Mucosa of rectum (tissue), 2 donors: ENCODE data around the gene IL22.
"Not testable (repeated sequence)": the region's sequence is repeated elsewhere in the genome, so short reads cannot be mapped to it uniquely, and the experiment has no call there.

Experiments
- H3K27ac ChIP-seq, 2 donors: one replicate each; pipeline ENCODE4 v1.7.0; 2013; ENCODE audit warnings: inconsistent platforms in 2 of 2, low read depth in 2 of 2, low read length in 2 of 2
- H3K27me3 ChIP-seq, 2 donors: one replicate each; pipeline ENCODE4 v1.7.0; 2013; ENCODE audit warnings: low read length in 2 of 2; ENCODE audit not compliant: control insufficient read depth in 2 of 2, insufficient read depth in 2 of 2
- H3K36me3 ChIP-seq, 2 donors: one replicate each; pipeline ENCODE4 v1.7.0; 2013; ENCODE audit warnings: low read length in 2 of 2; ENCODE audit not compliant: control insufficient read depth in 2 of 2, insufficient read depth in 2 of 2
- H3K4me1 ChIP-seq, 2 donors: one replicate each; pipeline ENCODE4 v1.7.0; 2013; ENCODE audit warnings: low read length in 2 of 2, mild to moderate bottlenecking in 1 of 2; ENCODE audit not compliant: control insufficient read depth in 2 of 2, insufficient read depth in 2 of 2
- H3K4me3 ChIP-seq, 2 donors: one replicate each; pipeline ENCODE4 v1.7.0; 2013; ENCODE audit warnings: low read length in 2 of 2
- H3K9ac ChIP-seq, 2 donors: one replicate each; pipeline ENCODE4 v1.7.0; 2013; ENCODE audit warnings: low read length in 2 of 2, low read depth in 1 of 2, mild to moderate bottlenecking in 1 of 2
- H3K9me3 ChIP-seq, 2 donors: one replicate each; pipeline ENCODE4 v1.7.0; 2013; ENCODE audit warnings: low read length in 2 of 2; ENCODE audit not compliant: control insufficient read depth in 2 of 2
- donor health status: healthy.
- donor health status: Normal muscosa, but diverticular disease.

The IL22 gene

DNA sequence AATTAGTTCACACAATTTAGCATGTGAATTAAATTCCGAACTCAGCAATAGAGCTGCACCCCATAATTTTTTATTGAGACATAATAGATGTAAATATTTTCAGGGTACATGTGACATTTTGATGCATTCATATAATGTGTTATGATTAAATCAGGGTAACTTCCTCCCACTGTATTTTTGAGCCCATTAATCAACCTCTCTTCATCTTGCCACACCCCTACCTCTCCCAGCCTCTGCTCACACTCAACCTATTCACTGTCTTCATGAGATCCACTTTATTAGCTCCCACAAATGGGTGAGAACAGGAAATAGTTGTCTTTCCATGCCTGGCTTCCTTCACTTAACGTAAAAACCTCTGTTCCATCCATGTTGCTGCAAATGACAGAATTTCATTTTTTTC is 42.5 kb downstream of the IL22 start:
- no peak overlapping the region for H3K4me3 ChIP-seq
- H3K27me3 ChIP-seq, result peaks cover 0 to 3% of the 10 kb centered on the region in 2 donors
- no peaks in the 10 kb centered on the region for H3K36me3 ChIP-seq
- no peak overlapping the region for H3K27ac ChIP-seq
- no peaks in the 10 kb centered on the region for H3K4me1 ChIP-seq
- H3K9ac ChIP-seq, result no peak overlapping the region
- H3K9me3 ChIP-seq, result no peaks in the 10 kb centered on the region

DNA sequence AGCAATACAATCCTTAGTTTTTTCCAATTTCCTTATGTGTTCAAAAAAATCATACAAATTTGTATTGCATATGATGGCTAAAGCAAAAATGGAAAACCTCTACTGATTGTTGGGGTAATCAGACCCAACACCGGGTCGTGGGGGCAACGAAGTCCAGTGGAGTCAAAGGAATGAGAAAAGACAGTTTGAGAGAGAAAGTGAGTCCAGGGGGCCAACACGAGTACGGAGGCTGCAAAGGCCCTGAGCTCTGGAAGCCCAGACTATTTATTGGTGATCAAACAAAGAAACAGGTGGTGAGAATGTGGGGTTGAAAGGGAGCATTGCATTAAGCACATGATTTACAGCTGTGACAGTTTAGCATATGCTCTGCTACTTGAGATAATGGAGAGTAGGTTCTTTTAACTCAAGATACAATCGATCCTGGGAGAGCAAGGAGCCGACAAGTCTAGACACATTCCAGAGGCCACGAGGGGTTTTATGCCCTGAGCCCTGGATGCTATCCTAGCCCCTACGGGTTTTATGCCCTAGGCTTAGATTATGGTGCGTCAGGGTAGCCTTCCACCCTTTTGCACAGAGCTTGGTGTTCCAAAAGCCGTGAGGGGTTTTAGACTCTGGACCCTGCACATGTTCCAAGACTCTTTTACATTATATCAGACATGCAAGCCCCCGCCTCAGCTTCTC is 44.2 kb downstream of the IL22 start:
- not testable (repeated sequence) for H3K4me1 ChIP-seq, H3K9ac ChIP-seq, H3K27me3 ChIP-seq, H3K9me3 ChIP-seq, H3K4me3 ChIP-seq, H3K27ac ChIP-seq, H3K36me3 ChIP-seq

- H3K4me1 ChIP-seq, result no peaks in the 10 kb centered on the region
- no peak overlapping the region for H3K4me3 ChIP-seq
- no peaks in the 10 kb centered on the region for H3K9me3 ChIP-seq
- no peak overlapping the region for H3K27ac ChIP-seq
- H3K9ac ChIP-seq, result no peak overlapping the region
- no peaks in the 10 kb centered on the region for H3K36me3 ChIP-seq
- peaks cover 0 to 3% of the 10 kb centered on the region in 2 donors for H3K27me3 ChIP-seq
Observed at GRCh38 chr12:68207276-68207675, 46.1 kb downstream of the IL22 start.

GRCh38 chr12:68206446-68206845 is 47.0 kb downstream of the IL22 start:
- no peaks in the 10 kb centered on the region for H3K36me3 ChIP-seq
- H3K9me3 ChIP-seq, result no peaks in the 10 kb centered on the region
- peaks cover 0 to 3% of the 10 kb centered on the region in 2 donors for H3K27me3 ChIP-seq

DNA sequence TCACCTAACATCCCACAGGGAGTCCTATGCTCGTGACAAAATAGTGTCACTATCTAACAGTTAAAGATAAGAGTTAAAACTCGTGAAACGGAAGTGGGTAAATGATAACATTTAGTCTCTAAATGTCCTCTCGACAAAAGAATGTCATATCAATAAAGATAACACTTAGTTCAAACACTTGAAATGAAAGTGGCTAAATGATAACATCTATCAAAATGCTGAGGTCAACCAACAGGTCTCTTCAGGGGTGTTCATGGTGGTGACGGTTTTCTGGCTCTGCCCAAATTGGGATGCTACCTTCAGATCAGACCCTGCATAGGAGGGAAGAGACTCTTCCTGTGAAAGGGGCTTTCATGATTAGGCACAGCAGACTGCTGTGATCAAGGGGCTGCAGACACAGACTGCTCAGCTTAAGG is 49.9 kb downstream of the IL22 start:
- H3K36me3 ChIP-seq, result no peaks in the 10 kb centered on the region
- H3K4me1 ChIP-seq, result no peaks in the 10 kb centered on the region
- H3K4me3 ChIP-seq, result no peak overlapping the region
- H3K27me3 ChIP-seq, result peaks cover 0 to 3% of the 10 kb centered on the region in 2 donors
- H3K9ac ChIP-seq, result no peak overlapping the region
- H3K9me3 ChIP-seq, result no peaks in the 10 kb centered on the region
- H3K27ac ChIP-seq, result no peak overlapping the region

More at GRCh38 chr12:68206446-68206845, 47.0 kb downstream of the IL22 start:
- Histone ChIP-seq H3K27ac (no peak overlapping the region), H3K4me3 (no peak overlapping the region), H3K9ac (no peak overlapping the region), H3K4me1 (no peaks in the 10 kb centered on the region)

GRCh38 chr12:68200854-68201253 is 52.5 kb downstream of the IL22 start:
- no peaks in the 10 kb centered on the region for H3K4me1 ChIP-seq
- no peaks in the 10 kb centered on the region for H3K36me3 ChIP-seq
- no peak overlapping the region for H3K9ac ChIP-seq
- H3K4me3 ChIP-seq, result no peak overlapping the region
- no peaks in the 10 kb centered on the region for H3K9me3 ChIP-seq
- no peak overlapping the region for H3K27ac ChIP-seq
- H3K27me3 ChIP-seq, result no peaks in the 10 kb centered on the region

GRCh38 chr12:68199127-68199526 is 54.3 kb downstream of the IL22 start:
- H3K9ac ChIP-seq, result no peak overlapping the region
- H3K27me3 ChIP-seq, result no peaks in the 10 kb centered on the region
- no peak overlapping the region for H3K4me3 ChIP-seq
- no peak overlapping the region for H3K27ac ChIP-seq
- H3K36me3 ChIP-seq, result no peaks in the 10 kb centered on the region
- H3K4me1 ChIP-seq, result no peaks in the 10 kb centered on the region
- H3K9me3 ChIP-seq, result no peaks in the 10 kb centered on the region

DNA sequence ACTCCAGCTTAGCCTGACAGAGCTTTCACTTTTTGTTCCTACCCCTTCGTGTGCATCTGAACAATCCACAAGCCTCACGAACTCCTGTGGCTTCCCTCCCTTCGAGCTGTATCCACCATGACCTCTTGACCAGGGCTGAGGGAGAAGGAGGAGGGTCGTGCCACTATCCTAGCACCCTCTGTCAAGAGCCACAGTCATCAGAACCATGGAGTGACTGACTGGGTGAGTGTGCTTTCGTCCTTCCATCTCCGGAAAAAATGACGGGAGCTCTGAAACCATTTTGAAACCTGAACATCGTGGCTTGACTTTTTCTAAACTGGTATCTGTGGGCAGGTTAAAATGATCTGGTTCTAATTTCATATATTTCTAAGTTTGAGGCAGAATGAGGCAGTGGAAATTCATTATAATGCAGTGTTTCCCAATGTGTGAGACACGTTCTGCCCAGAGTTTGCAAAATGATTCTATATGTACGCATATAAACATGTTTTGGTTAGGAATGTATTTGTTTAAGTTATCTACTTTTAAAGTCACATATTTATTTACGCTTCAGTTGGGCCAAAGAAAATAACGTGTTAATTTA is 54.8 kb downstream of the IL22 start:
- Histone ChIP-seq H3K27ac (no peak overlapping the region), H3K4me3 (no peak overlapping the region), H3K27me3 (no peaks in the 10 kb centered on the region), H3K4me1 (no peaks in the 10 kb centered on the region), H3K36me3 (no peaks in the 10 kb centered on the region), H3K9ac (no peak overlapping the region), H3K9me3 (no peaks in the 10 kb centered on the region)
